BLaER1 (cell line): ENCODE measurements around the gene ELF2.
"Not testable (repeated sequence)": the region's sequence is repeated elsewhere in the genome, so short reads cannot be mapped to it uniquely, and the experiment has no call there.

Source experiments
- H3K27ac ChIP-seq: shearing (Covaris generic); formaldehyde crosslinking; 2 replicates; pipeline ENCODE4 v1.8.1; 2022
- H3K27me3 ChIP-seq: shearing (Covaris generic); formaldehyde crosslinking; 2 replicates; pipeline ENCODE4 v1.8.1; 2022
- H3K36me3 ChIP-seq: shearing (Covaris generic); formaldehyde crosslinking; 2 replicates; pipeline ENCODE4 v1.8.1; 2022
- H3K4me1 ChIP-seq: shearing (Covaris generic); formaldehyde crosslinking; 2 replicates; pipeline ENCODE4 v1.8.1; 2022
- H3K4me2 ChIP-seq: shearing (Covaris generic); formaldehyde crosslinking; 2 replicates; pipeline ENCODE4 v1.8.1; 2022
- H3K4me3 ChIP-seq: shearing (Covaris generic); formaldehyde crosslinking; 2 replicates; pipeline ENCODE4 v1.8.1; 2022
- H3K9ac ChIP-seq: shearing (Covaris generic); formaldehyde crosslinking; 2 replicates; pipeline ENCODE4 v1.8.1; 2022
- H3K9me3 ChIP-seq: shearing (Covaris generic); formaldehyde crosslinking; 2 replicates; pipeline ENCODE4 v1.8.1; 2022
- H4K20me1 ChIP-seq: shearing (Covaris generic); formaldehyde crosslinking; 2 replicates; pipeline ENCODE4 v1.8.1; 2022
- Cebpa-rat ChIP-seq: shearing (Covaris generic); IDR thresholded peaks from 2 replicates; pipeline ENCODE4 v1.8.1; 2022

Gene ELF2

GRCh38 chr4:139167774-139168444 is 9.1 kb downstream of the ELF2 start:
- H3K27me3 ChIP-seq, result no peaks in the 10 kb centered on the region
- H3K4me1 ChIP-seq, result peaks cover 11% of the 10 kb centered on the region; the same call in 1 of the 2 replicates
- TF ChIP-seq Cebpa-rat, result no peak
- H3K27ac ChIP-seq, result no peak overlapping the region
- H3K9me3 ChIP-seq, result no peaks in the 10 kb centered on the region
- no peak overlapping the region for H3K4me3 ChIP-seq
- no peak overlapping the region for H3K4me2 ChIP-seq
- no peaks in the 10 kb centered on the region for H3K36me3 ChIP-seq
- H4K20me1 ChIP-seq, result peaks cover 48% of the 10 kb centered on the region
- H3K9ac ChIP-seq, result no peak overlapping the region

- Histone ChIP-seq H3K4me2 (no peak overlapping the region), H3K9ac (no peak overlapping the region), H3K27ac (no peak overlapping the region), H3K4me1 (peaks cover 11% of the 10 kb centered on the region; the same call in 1 of the 2 replicates), H3K4me3 (no peak overlapping the region), H3K27me3 (no peaks in the 10 kb centered on the region), H3K9me3 (no peaks in the 10 kb centered on the region), H4K20me1 (peaks cover 30% of the 10 kb centered on the region), H3K36me3 (peaks cover 2% of the 10 kb centered on the region; the same call in 1 of the 2 replicates)
- no peak for TF ChIP-seq Cebpa-rat
Measured at GRCh38 chr4:139164731-139165130, 12.3 kb downstream of the ELF2 start.

DNA sequence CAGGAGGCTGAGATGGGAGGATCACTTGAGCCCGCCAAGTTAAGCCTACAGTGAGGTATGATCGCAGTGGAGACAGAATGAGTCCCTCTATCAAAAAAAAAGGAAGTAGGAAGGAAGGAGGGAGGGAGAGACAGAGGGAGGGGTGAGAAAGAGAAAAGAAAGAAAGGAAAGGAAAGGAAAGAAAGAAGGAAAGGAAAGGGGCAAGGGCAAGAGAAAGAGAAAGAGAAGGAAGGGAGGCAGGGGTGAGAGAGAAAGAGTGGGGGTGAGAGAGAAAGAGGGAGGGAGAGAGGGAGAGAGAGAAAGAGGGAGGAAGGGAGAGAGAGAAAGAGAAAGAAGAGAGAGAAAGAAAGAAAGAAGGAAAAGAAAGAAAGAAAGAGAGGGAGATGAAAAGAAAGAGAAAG is 13.2 kb downstream of the ELF2 start:
- Histone ChIP-seq H3K4me1 (peaks cover 11% of the 10 kb centered on the region; the same call in 1 of the 2 replicates), H3K9ac (no peak overlapping the region), H3K4me3 (no peak overlapping the region), H3K27me3 (no peaks in the 10 kb centered on the region), H4K20me1 (peaks cover 30% of the 10 kb centered on the region), H3K36me3 (peaks cover 11% of the 10 kb centered on the region; the same call in 1 of the 2 replicates), H3K4me2 (no peak overlapping the region), H3K27ac (no peak overlapping the region), H3K9me3 (no peaks in the 10 kb centered on the region)
- no peak for TF ChIP-seq Cebpa-rat

GRCh38 chr4:139157977-139158376 is 19.0 kb downstream of the ELF2 start:
- not testable (repeated sequence) for H3K4me1 ChIP-seq, H3K4me3 ChIP-seq, H3K9me3 ChIP-seq, H3K4me2 ChIP-seq, H3K27ac ChIP-seq, H3K9ac ChIP-seq, H3K27me3 ChIP-seq
- H3K36me3 ChIP-seq, result peaks cover 21% of the 10 kb centered on the region; the same call in 1 of the 2 replicates
- H4K20me1 ChIP-seq, result peaks cover 31% of the 10 kb centered on the region

DNA sequence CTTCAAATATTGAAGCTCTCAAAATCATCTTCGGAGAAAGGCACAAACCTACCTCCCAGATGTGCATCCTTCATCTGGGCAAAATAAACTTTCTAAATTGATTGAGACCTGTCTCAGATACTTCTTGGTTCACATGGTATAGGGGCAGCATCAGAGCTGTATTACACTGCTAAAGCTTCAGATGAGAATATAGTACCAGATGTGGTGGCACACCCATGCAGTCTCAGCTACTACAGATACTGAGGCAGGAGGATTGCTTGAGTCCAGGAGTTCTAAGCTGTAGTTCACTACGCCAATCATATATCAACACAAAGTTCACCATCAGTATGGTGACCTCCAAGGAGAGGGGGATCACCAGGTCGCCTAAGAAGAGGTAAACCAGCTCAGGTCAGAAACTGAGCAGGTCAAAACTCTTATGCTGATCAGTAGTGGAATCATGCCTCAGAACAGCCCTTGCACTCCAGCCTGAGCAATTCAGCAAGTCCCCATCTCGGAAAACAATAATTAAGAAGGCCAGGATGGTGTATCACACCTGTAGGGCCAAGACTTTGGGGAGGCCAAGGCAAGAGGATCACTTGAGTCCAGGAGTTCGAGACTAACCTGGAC is 22.0 kb downstream of the ELF2 start:
- Histone ChIP-seq H3K4me1 (no peaks in the 10 kb centered on the region), H4K20me1 (peaks cover 56% of the 10 kb centered on the region), H3K27me3 (no peaks in the 10 kb centered on the region), H3K36me3 (peaks cover 21% of the 10 kb centered on the region; the same call in 1 of the 2 replicates), H3K9ac (no peak overlapping the region), H3K4me2 (no peak overlapping the region), H3K4me3 (no peak overlapping the region), H3K9me3 (no peaks in the 10 kb centered on the region; the same call in 1 of the 2 replicates), H3K27ac (no peak overlapping the region)
- no peak for TF ChIP-seq Cebpa-rat

DNA sequence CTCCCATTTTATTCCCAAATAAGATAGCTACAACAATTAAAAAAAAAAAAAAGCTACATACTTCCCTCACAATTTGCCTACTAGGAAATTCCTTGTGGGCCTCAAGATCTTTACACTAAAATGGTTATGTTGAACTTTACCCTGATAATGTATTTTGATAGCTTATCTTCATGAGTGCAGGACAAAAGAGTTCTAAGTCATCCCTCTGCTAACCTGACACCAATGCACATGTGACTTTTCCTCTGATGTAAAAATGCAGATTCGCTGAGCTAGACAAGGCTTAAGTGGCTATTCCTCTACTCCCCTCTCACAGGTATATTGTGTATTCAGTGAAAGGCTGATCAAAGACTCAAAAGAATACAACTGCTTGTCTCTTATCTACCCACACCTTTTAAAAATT is 22.5 kb downstream of the ELF2 start:
- TF ChIP-seq Cebpa-rat, result no peak
- peaks cover 17% of the 10 kb centered on the region; the same call in 1 of the 2 replicates for H3K36me3 ChIP-seq
- no peaks in the 10 kb centered on the region for H3K4me1 ChIP-seq
- no peaks in the 10 kb centered on the region; the same call in 1 of the 2 replicates for H3K9me3 ChIP-seq
- no peak overlapping the region for H3K27ac ChIP-seq
- no peak overlapping the region for H3K4me3 ChIP-seq
- peaks cover 59% of the 10 kb centered on the region for H4K20me1 ChIP-seq
- H3K9ac ChIP-seq, result no peak overlapping the region
- no peak overlapping the region for H3K4me2 ChIP-seq
- H3K27me3 ChIP-seq, result no peaks in the 10 kb centered on the region

DNA sequence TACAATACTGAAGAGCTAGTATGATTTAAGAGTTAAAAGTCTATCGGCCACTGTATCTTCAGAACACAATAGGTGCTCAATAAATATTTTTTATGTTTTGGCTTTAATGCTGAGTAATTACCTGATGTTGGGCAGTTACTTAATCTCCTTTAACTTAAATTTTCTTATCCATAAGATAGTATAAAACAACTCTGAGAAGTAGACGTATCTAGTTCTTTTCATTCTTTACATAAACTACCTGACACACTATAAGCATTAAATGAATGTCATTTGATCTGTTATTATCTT is 22.9 kb downstream of the ELF2 start:
- Histone ChIP-seq H3K4me3 (no peak overlapping the region), H3K4me2 (no peak overlapping the region), H3K36me3 (peaks cover 12% of the 10 kb centered on the region; the same call in 1 of the 2 replicates), H3K9me3 (no peaks in the 10 kb centered on the region; the same call in 1 of the 2 replicates), H3K4me1 (no peaks in the 10 kb centered on the region), H3K27me3 (no peaks in the 10 kb centered on the region), H3K9ac (no peak overlapping the region), H4K20me1 (peaks cover 54% of the 10 kb centered on the region), H3K27ac (no peak overlapping the region)
- TF ChIP-seq Cebpa-rat, result no peak

DNA sequence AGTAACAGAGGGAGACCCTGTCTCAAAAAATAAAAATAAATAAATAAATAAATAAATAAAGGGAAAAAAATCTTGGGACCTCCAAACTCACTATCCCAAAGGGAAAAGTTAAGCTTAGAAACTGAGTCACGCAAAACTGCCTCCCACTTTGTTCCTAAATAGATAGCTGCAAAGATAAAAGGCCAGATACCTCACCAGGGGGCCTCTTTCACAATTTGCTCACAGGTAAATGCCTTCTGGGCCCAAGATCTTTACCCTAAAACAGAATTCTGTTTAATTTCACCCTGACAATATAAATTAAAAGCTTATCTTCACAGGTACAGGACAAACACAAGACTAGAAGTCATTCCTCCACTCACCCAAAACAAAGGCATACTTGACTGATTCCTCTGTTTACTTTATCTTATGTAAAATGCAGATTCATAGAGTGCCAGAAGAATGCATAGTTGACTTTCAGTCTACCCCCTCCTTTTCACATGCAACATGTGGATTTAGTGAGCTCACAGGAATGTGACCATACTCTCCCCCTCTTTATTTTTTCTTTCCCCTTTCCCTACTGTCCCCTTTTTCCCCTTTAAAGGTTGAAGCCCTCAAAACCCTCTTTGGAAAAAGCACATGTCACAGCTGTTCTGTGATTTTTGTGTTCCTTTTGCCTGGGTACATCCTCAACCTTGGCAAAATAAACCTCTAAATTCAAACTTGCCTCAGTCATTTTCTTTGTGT is 23.4 kb downstream of the ELF2 start:
- Histone ChIP-seq H3K9ac (no peak overlapping the region), H3K4me3 (no peak overlapping the region), H4K20me1 (peaks cover 53% of the 10 kb centered on the region), H3K4me2 (no peak overlapping the region), H3K27ac (no peak overlapping the region), H3K4me1 (no peaks in the 10 kb centered on the region), H3K36me3 (0 out of 2 replicates have a peak, but pooled peaks cover 9% of the 10 kb centered on the region), H3K9me3 (no peaks in the 10 kb centered on the region; the same call in 1 of the 2 replicates), H3K27me3 (no peaks in the 10 kb centered on the region)
- TF ChIP-seq Cebpa-rat, result no peak

GRCh38 chr4:139152249-139152648 is 24.8 kb downstream of the ELF2 start:
- no peak for TF ChIP-seq Cebpa-rat
- no peak overlapping the region for H3K4me3 ChIP-seq
- H3K36me3 ChIP-seq, result 0 out of 2 replicates have a peak, but pooled peaks cover under 1% of the 10 kb centered on the region
- H3K9ac ChIP-seq, result no peak overlapping the region
- H4K20me1 ChIP-seq, result peaks cover 53% of the 10 kb centered on the region
- H3K4me1 ChIP-seq, result no peaks in the 10 kb centered on the region
- H3K9me3 ChIP-seq, result no peaks in the 10 kb centered on the region; the same call in 1 of the 2 replicates
- no peak overlapping the region for H3K4me2 ChIP-seq
- H3K27me3 ChIP-seq, result no peaks in the 10 kb centered on the region
- no peak overlapping the region for H3K27ac ChIP-seq
